A673 (cell line): Measurements from ENCODE around the gene WDCP. TPM values are rescaled to one million over a fixed set of nuclear protein-coding genes. Genes with fewer than 3 reads are reported as not detected.

Experiments used
- BruUV-seq: library from RNA; stranded (reverse); fragments of 400-500 nt; replicated peaks from 2 replicates; lab custom pipeline; 2021; lab: Mats Ljungman, UMichigan
- CTCF ChIA-PET: fragments of 300-600 bp; sonication (Branson Sonifier 250); formaldehyde crosslinking; loops from one replicate; lab custom pipeline; 2022; ENCODE audit warnings: antibody characterized with exemption; lab: Charles Lee
- POLR2A ChIA-PET: fragments of 300-600 bp; sonication (Branson Sonifier 250); formaldehyde crosslinking; loops from one replicate; lab custom pipeline; 2022; ENCODE audit warnings: antibody characterized with exemption; ENCODE audit not compliant: low non-redundant PET; lab: Charles Lee
- DNase-seq: peaks from one replicate; pipeline ENCODE4 v3.0.0-alpha.2; 2015; ENCODE audit warnings: low spot score
- H3K27ac ChIP-seq: fragments of 200-600 bp; sonication (generic); 2 replicates; pipeline ENCODE4 v1.5.1; 2016; ENCODE audit warnings: mixed run types, low read depth, mild to moderate bottlenecking, mixed read lengths, antibody characterized with exemption, low read length; ENCODE audit not compliant: poor library complexity, severe bottlenecking
- H3K27me3 ChIP-seq: fragments of 200-600 bp; sonication (generic); replicated peaks from 2 replicates; pipeline ENCODE4 v1.6.1; 2017; ENCODE audit warnings: mixed run types, low read depth, mild to moderate bottlenecking, mixed read lengths, antibody characterized with exemption, low read length; ENCODE audit not compliant: insufficient read depth, poor library complexity
- H3K36me3 ChIP-seq: fragments of 200-600 bp; sonication (generic); 2 replicates; pipeline ENCODE4 v1.6.1; 2016; ENCODE audit warnings: mixed run types, mild to moderate bottlenecking, mixed read lengths, antibody characterized with exemption, low read length; ENCODE audit not compliant: insufficient read depth, poor library complexity, severe bottlenecking
- H3K4me1 ChIP-seq: fragments of 200-600 bp; sonication (generic); 2 replicates; pipeline ENCODE4 v1.6.1; 2017; ENCODE audit warnings: mixed run types, mild to moderate bottlenecking, mixed read lengths, antibody characterized with exemption, low read length; ENCODE audit not compliant: insufficient read depth, poor library complexity, severe bottlenecking
- H3K4me3 ChIP-seq: fragments of 200-600 bp; sonication (generic); 2 replicates; pipeline ENCODE4 v1.5.1; 2016; ENCODE audit warnings: low read depth, mixed run types, mild to moderate bottlenecking, mixed read lengths, low read length; ENCODE audit not compliant: poor library complexity, severe bottlenecking
- H3K9me3 ChIP-seq: fragments of 200-600 bp; sonication (generic); 2 replicates; pipeline ENCODE4 v1.6.1; 2016; ENCODE audit warnings: mixed run types, low read depth, mild to moderate bottlenecking, mixed read lengths, antibody characterized with exemption, low read length; ENCODE audit not compliant: poor library complexity, severe bottlenecking
- CTCF ChIP-seq: fragments of 300-800, 200-600 bp; sonication (generic); conservative IDR thresholded peaks from 2 replicates; pipeline ENCODE4 v1.5.1; 2017; ENCODE audit warnings: low read depth, mild to moderate bottlenecking, antibody characterized with exemption, low read length, moderate library complexity, mixed read lengths
- EZH2 ChIP-seq: fragments of 200-600 bp; sonication (generic); IDR thresholded peaks from 2 replicates; pipeline ENCODE4 v1.6.1; 2017; ENCODE audit warnings: borderline replicate concordance, low read depth, mild to moderate bottlenecking, mixed read lengths, antibody characterized with exemption, low read length; ENCODE audit not compliant: poor library complexity, severe bottlenecking
- intact Hi-C: fragments of 100-400 bp; cut with micrococcal nuclease; formaldehyde crosslinking; loops from one replicate; pipeline ENCODE4 v1.10.0; 2022; ENCODE audit not compliant: unreplicated experiment
- total RNA-seq: library from RNA; stranded (reverse); gene quantifications from 2 replicates; pipeline ENCODE4 v1.2.3, GENCODE V29; 2021

The WDCP gene
- total RNA-seq, 1 experiment from 2014 or later, result 30.8 TPM

GRCh38 chr2:24065341-24065740 is 18.1 kb upstream of the WDCP start:
- Histone ChIP-seq H3K9me3 (no peaks in the 10 kb centered on the region), H3K27me3 (no peaks in the 10 kb centered on the region), H3K36me3 (peaks cover 20% of the 10 kb centered on the region), H3K27ac (no peak overlapping the region), H3K4me1 (no peaks in the 10 kb centered on the region), H3K4me3 (no peak overlapping the region)
- CTCF ChIA-PET, result no interaction called here
- TF ChIP-seq EZH2 (no peak), CTCF (no peak)
- no peak for DNase-seq
- no TSS peak for BruUV-seq
- intact Hi-C loops, result no loop called here
- POLR2A ChIA-PET, result no interaction called here

GRCh38 chr2:24058564-24059271 is 11.5 kb upstream of the WDCP start:
- Histone ChIP-seq H3K27ac (no peak overlapping the region), H3K27me3 (no peaks in the 10 kb centered on the region), H3K4me1 (no peaks in the 10 kb centered on the region), H3K9me3 (no peaks in the 10 kb centered on the region), H3K36me3 (no peaks in the 10 kb centered on the region), H3K4me3 (no peak overlapping the region)
- CTCF ChIA-PET, result no interaction called here
- DNase-seq, result no peak
- intact Hi-C loops, result no loop called here
- POLR2A ChIA-PET, result no interaction called here
- TF ChIP-seq CTCF (no peak), EZH2 (no peak)
- BruUV-seq, result no TSS peak

- TF ChIP-seq CTCF (no peak), EZH2 (no peak)
- H3K27ac ChIP-seq, result no peak overlapping the region
- no peak for DNase-seq
- BruUV-seq, result no TSS peak
- no peak overlapping the region for H3K4me3 ChIP-seq
- intact Hi-C loops, result no loop called here
- H3K36me3 ChIP-seq, result no peaks in the 10 kb centered on the region
- ChIA-PET CTCF (no interaction called here), POLR2A (no interaction called here)
- peaks cover under 1% of the 10 kb centered on the region for H3K4me1 ChIP-seq
- H3K27me3 ChIP-seq, result no peaks in the 10 kb centered on the region
- H3K9me3 ChIP-seq, result no peaks in the 10 kb centered on the region
These were observed 8.6 kb upstream of the WDCP start for GRCh38 chr2:24055750-24056149.
